Kidney (tissue), 14 donors: Measurements from ENCODE around the gene NR5A1. TPM values are rescaled to one million over a fixed set of nuclear protein-coding genes. Genes with fewer than 3 reads are reported as not detected.

Source experiments
- DNase-seq, 5 donors: peaks; one replicate each; pipeline ENCODE4 v3.0.0-alpha.2; 2013 to 2020
- FAIRE-seq: peaks from 2 replicates; lab custom pipeline; 2012; peaks lifted over from hg19 to GRCh38; lab: Jason Lieb, UNC
- H3K27ac ChIP-seq, 2 donors: one replicate each; pipeline ENCODE4 v1.7.0; 2013; ENCODE audit warnings: low read depth in 2 of 2, low read length in 2 of 2, inconsistent platforms in 1 of 2
- H3K27me3 ChIP-seq: one replicate; pipeline ENCODE4 v1.7.1; 2013; ENCODE audit warnings: low read length, inconsistent platforms; ENCODE audit not compliant: control insufficient read depth, insufficient read depth
- H3K36me3 ChIP-seq, 3 donors: one replicate each; pipeline versions ENCODE4 v1.7.0 to v1.7.1; 2013; ENCODE audit warnings: low read length in 3 of 3, control low read depth in 1 of 3, inconsistent platforms in 1 of 3; ENCODE audit not compliant: insufficient read depth in 3 of 3, control insufficient read depth in 2 of 3
- H3K4me1 ChIP-seq, 3 donors: one replicate each; pipeline versions ENCODE4 v1.7.0 to v1.7.1; 2013; ENCODE audit warnings: low read length in 3 of 3, inconsistent platforms in 1 of 3, low read depth in 1 of 3; ENCODE audit not compliant: control insufficient read depth in 2 of 3, insufficient read depth in 2 of 3
- H3K4me3 ChIP-seq, 3 donors: one replicate each; pipeline versions ENCODE4 v1.7.0 to v1.8.1; 2013; ENCODE audit warnings: low read length in 3 of 3, control low read depth in 1 of 3, inconsistent platforms in 1 of 3
- H3K9ac ChIP-seq, 3 donors: one replicate each; pipeline versions ENCODE4 v1.7.0 to v1.7.1; 2013; ENCODE audit warnings: low read length in 3 of 3, control low read depth in 1 of 3, inconsistent platforms in 1 of 3
- H3K9me3 ChIP-seq, 3 donors: one replicate each; pipeline versions ENCODE4 v1.7.0 to v1.7.1; 2013; ENCODE audit warnings: low read length in 3 of 3, control low read depth in 1 of 3, inconsistent platforms in 1 of 3; ENCODE audit not compliant: control insufficient read depth in 2 of 3, insufficient read depth in 1 of 3
- CTCF ChIP-seq: IDR thresholded peaks from 3 replicates; pipeline ENCODE4 v1.5.1; 2012; ENCODE audit warnings: mild to moderate bottlenecking, moderate library complexity, borderline replicate concordance; ENCODE audit not compliant: insufficient read depth; ENCODE audit errors: extremely low read depth
- intact Hi-C: fragments of 100-400 bp; cut with DNase I; formaldehyde crosslinking; loops from one replicate; pipeline ENCODE4 v1.11.1; 2022
- polyA plus RNA-seq: library from polyadenylated mRNA; stranded (reverse); fragments of 350-450 nt; fragmentation: Illumina TruSeq; extraction: RNeasy Lipid Tissue Mini Kit (QIAGEN cat#74804); gene quantifications from one replicate; pipeline ENCODE4 v1.2.3, GENCODE V29; 2014; ENCODE audit warnings: low read depth, low replicate concordance; ENCODE audit not compliant: insufficient read depth
- total RNA-seq: library from RNA; stranded (reverse); fragmentation: NEBNext Ultra II Directional; extraction: Animal tissue kit (Norgen Biotek cat#: 25700); gene quantifications from one replicate; pipeline ENCODE4 v1.2.1, GENCODE V29; 2021
- donor health status: control.
- donor health status: control.
- donor health status: control.
- donor health status: control.
- donor health status: control.
- donor health status: DM: yes; HTN: yes; CAD: no.
- donor health status: Normal renal cell carcinoma (clear cell type).

NR5A1 gene
- total and polyA plus RNA-seq, 2 donors from 2014 or later: not detected

DNA sequence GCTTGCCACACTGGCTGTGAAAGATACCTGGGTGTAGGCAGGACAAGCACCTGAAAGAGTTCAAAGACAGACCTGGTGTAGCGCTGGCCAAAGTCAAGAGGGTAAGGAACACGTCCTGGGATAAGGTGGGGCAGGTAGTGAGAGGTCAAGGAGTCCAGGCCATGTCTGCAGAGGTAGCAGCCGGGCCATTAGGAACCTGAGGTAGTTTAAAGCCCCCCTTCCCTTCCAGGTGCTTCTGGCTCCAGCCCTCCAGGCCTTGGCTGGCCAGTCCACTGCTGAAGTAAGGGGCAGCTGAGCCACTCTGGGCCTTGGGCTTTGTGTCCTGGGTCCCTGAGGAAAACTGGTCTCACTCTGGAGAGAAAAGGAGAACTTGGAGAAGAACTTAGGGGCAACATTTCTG lies 13.9 kb upstream of the NR5A1 start:
- Histone ChIP-seq H3K9ac (no peak overlapping the region), H3K36me3 (peaks cover 0 to 2% (median 1%) of the 10 kb centered on the region in 3 donors), H3K27ac (no peak overlapping the region), H3K9me3 (no peaks in the 10 kb centered on the region), H3K27me3 (no peaks in the 10 kb centered on the region), H3K4me3 (no peak overlapping the region), H3K4me1 (no peaks in the 10 kb centered on the region)
- intact Hi-C loops: no loop called here
- DNase-seq (no peak), FAIRE-seq (no peak)
- no peak for TF ChIP-seq CTCF

DNA sequence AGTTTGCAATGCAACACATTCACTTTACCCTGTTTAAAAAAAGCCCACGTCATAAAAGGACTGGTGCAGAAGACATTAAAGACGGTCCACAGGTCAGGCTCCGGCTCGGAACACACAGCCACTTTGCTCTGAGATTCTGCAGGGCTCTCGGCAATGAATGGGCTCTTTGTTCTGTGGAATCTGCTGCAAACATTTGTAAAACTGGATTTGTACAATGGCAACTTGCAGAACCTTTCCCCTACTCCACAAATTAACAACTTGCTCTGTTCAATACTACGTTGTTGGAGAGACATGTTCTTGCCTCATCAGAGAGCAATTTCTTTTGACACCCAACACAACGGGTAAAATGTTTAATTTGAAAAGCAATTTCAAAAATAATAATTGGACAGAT lies 13.0 kb upstream of the NR5A1 start:
- peaks cover 0 to 2% (median 0%) of the 10 kb centered on the region in 3 donors for H3K36me3 ChIP-seq
- FAIRE-seq: no peak
- DNase-seq: no peak
- H3K9ac ChIP-seq: no peak overlapping the region
- no peak overlapping the region for H3K4me3 ChIP-seq
- no peaks in the 10 kb centered on the region for H3K4me1 ChIP-seq
- intact Hi-C loops: no loop called here
- H3K27me3 ChIP-seq: no peaks in the 10 kb centered on the region
- no peak overlapping the region for H3K27ac ChIP-seq
- no peaks in the 10 kb centered on the region for H3K9me3 ChIP-seq
- TF ChIP-seq CTCF: no peak

- H3K4me3 ChIP-seq: no peak overlapping the region
- no peaks in the 10 kb centered on the region for H3K27me3 ChIP-seq
- no peaks in the 10 kb centered on the region for H3K9me3 ChIP-seq
- intact Hi-C loops: no loop called here
- no peak for DNase-seq
- no peak for TF ChIP-seq CTCF
- H3K9ac ChIP-seq: no peak overlapping the region
- H3K36me3 ChIP-seq: peaks cover 0 to 2% (median 0%) of the 10 kb centered on the region in 3 donors
- H3K27ac ChIP-seq: no peak overlapping the region
- no peaks in the 10 kb centered on the region for H3K4me1 ChIP-seq
- no peak for FAIRE-seq
These were observed 10.9 kb upstream of the NR5A1 start for GRCh38 chr9:124518116-124518515.

- H3K27ac ChIP-seq: no peak overlapping the region
These were observed 10.4 kb upstream of the NR5A1 start for GRCh38 chr9:124517600-124517999.

More at GRCh38 chr9:124517600-124517999, 10.4 kb upstream of the NR5A1 start:
- Histone ChIP-seq H3K4me1 (no peaks in the 10 kb centered on the region), H3K4me3 (no peak overlapping the region), H3K9ac (no peak overlapping the region), H3K36me3 (peaks cover 0 to 2% (median 0%) of the 10 kb centered on the region in 3 donors), H3K9me3 (no peaks in the 10 kb centered on the region), H3K27me3 (no peaks in the 10 kb centered on the region)
- FAIRE-seq (no peak), DNase-seq (no peak)
- TF ChIP-seq CTCF: no peak
- intact Hi-C loops: no loop called here
